PC-3 (cell line): ENCODE data around the gene ZNF275.

ENCODE experiments used
- CTCF ChIP-seq: fragments of 300-600 bp; sonication (generic); conservative IDR thresholded peaks from 2 replicates; pipeline ENCODE4 v1.5.1; 2017; ENCODE audit warnings: antibody characterized with exemption, low read depth, mild to moderate bottlenecking, low read length
- EZH2 ChIP-seq: fragments of 300-600 bp; sonication (generic); IDR thresholded peaks from one replicate; pipeline ENCODE4 v1.6.1; 2017; ENCODE audit warnings: antibody characterized with exemption, mild to moderate bottlenecking, low read length; ENCODE audit not compliant: unreplicated experiment

GRCh38 chrX:153380691-153381090 lies 46.7 kb downstream of the ZNF275 start:
- TF ChIP-seq CTCF: no peak
- TF ChIP-seq EZH2: no peak
